Measurements from ENCODE around the gene MAP3K3.

The MAP3K3 gene

GRCh38 chr17:63735691-63736090 is 113.5 kb downstream of the MAP3K3 start:
- WGBS (ENCODE audit: insufficient coverage, insufficient read length): no CpG with 5 or more reads among the region's 8 CpGs
- Histone ChIP-seq H3K27ac (ENCODE audit: low read length) (no peak overlapping the region), H3K36me3 (ENCODE audit: control insufficient read depth, insufficient read depth, low read length) (no peaks in the 10 kb centered on the region), H3K27me3 (ENCODE audit: control insufficient read depth, insufficient read depth, low read length) (no peaks in the 10 kb centered on the region), H3K9me3 (ENCODE audit: control insufficient read depth, insufficient read depth, low read length) (no peaks in the 10 kb centered on the region), H3K4me3 (ENCODE audit: low read length) (no peak overlapping the region), H3K4me1 (ENCODE audit: control insufficient read depth, insufficient read depth, low read length) (0 out of 2 replicates have a peak, but pooled peaks cover 1% of the 10 kb centered on the region)
- DNase-seq (ENCODE audit: low read depth, low spot score): no peak

DNA sequence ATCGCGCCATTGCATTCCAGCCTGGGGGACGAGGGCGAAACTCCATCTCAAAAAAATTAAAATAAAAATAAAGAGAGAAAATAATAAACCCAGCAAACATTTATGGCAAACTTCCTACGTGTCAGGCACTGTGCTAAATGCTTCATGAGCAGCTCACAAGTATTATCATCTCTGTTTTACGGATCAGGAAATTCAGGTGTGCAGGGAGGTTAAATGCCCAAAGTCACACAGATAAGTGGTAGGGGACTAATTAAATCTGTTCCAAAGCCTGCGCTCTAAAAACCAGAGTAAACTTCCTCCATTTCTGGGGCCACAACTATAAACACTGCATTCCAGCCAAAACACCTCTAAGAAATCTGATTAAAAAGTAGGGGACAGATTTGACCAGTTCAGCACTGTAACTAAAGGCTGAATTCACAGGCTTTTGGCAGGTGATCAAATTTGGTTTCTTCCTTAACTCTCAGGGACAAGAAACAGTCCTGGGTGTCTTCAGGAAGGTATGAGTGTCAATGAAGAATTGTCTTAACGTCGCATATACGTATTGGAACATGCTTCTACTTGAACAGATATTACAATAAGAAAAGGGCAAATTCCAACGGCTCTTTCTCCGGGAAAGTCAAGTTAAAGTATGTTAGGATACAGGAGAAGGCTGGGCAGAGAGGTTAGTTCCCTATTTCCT is 118.4 kb downstream of the MAP3K3 start:
- H3K9me3 ChIP-seq (ENCODE audit: control insufficient read depth, insufficient read depth, low read length): no peaks in the 10 kb centered on the region
- H3K27ac ChIP-seq (ENCODE audit: low read length): no peak overlapping the region
- H3K36me3 ChIP-seq (ENCODE audit: control insufficient read depth, insufficient read depth, low read length): no peaks in the 10 kb centered on the region
- H3K27me3 ChIP-seq (ENCODE audit: control insufficient read depth, insufficient read depth, low read length): no peaks in the 10 kb centered on the region
- H3K4me1 ChIP-seq (ENCODE audit: control insufficient read depth, insufficient read depth, low read length): 0 out of 2 replicates have a peak, but pooled peaks cover 1% of the 10 kb centered on the region
- peak overlapping the region; percentile 83; the same call in 1 of the 2 replicates for H3K4me3 ChIP-seq (ENCODE audit: low read length)
- DNase-seq (ENCODE audit: low read depth, low spot score): no peak
- WGBS (ENCODE audit: insufficient coverage, insufficient read length): no CpG with 5 or more reads among the region's 12 CpGs

DNA sequence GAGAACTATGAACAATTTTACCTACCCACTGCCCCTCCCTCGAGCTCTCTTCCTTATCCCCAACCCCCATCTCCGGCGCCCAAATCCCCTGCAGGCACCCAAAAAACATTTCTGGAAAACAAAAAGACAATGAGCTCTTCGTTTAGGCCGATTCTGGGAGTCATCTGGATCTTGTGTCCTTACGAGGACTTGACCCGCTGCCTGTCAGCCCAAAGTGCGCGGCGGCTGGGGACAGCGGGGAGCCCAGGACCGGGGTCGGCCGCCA is 118.9 kb downstream of the MAP3K3 start:
- Histone ChIP-seq H3K27ac (ENCODE audit: low read length) (no peak overlapping the region), H3K36me3 (ENCODE audit: control insufficient read depth, insufficient read depth, low read length) (no peaks in the 10 kb centered on the region), H3K9me3 (ENCODE audit: control insufficient read depth, insufficient read depth, low read length) (no peaks in the 10 kb centered on the region), H3K4me3 (ENCODE audit: low read length) (peak overlapping the region; percentile 83), H3K4me1 (ENCODE audit: control insufficient read depth, insufficient read depth, low read length) (0 out of 2 replicates have a peak, but pooled peaks cover 1% of the 10 kb centered on the region), H3K27me3 (ENCODE audit: control insufficient read depth, insufficient read depth, low read length) (no peaks in the 10 kb centered on the region)
- no CpG with 5 or more reads among the region's 14 CpGs for WGBS (ENCODE audit: insufficient coverage, insufficient read length)
- DNase-seq (ENCODE audit: low read depth, low spot score): no peak

DNA sequence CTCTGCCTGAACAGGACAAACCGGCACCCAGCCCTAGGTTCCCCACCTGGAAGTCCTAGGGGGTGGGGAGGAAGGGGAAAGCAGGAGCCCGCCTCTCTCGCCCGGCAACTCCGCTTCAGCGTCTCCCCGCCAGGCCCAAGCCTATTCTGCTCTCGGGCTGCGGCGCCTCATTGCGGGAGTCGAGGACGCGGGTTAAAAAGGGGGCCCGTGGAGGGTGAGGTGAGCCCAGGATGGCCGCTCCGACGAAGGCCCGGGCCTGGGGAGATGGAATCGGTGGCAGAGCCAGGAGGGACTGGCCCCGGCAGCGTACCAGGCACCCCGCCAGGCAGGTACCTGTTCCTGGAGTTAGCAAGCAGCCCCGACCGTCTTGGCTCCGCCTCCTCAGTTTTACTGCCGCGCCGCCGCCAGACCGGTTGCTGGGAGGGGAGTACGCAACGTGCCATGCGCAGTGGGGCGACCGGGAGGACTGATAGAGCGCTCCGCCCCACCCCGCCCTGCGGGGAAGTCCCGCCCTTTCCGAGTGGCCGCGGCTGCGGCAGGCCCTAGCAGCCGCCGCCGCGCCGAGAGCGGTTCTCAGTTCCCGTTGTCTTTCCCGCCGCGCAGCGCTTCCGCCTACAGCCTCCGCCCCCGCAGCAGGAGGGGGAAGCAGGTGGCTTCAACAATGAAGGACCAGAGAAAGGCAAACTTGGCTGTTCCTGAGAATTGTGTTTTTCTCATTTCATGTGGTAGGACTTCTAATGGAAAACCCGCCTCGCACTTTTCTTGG is 119.4 kb downstream of the MAP3K3 start, which contains the start of gene STRADA:
Gene STRADA, minus strand, starts transcription at position 392 of the 766 bp plus-strand sequence. CDS start 13,430 bp downstream, outside the sequence.
- Histone ChIP-seq H3K27me3 (ENCODE audit: control insufficient read depth, insufficient read depth, low read length) (no peaks in the 10 kb centered on the region), H3K36me3 (ENCODE audit: control insufficient read depth, insufficient read depth, low read length) (peaks cover under 1% of the 10 kb centered on the region; the same call in 1 of the 2 replicates), H3K9me3 (ENCODE audit: control insufficient read depth, insufficient read depth, low read length) (no peaks in the 10 kb centered on the region), H3K4me1 (ENCODE audit: control insufficient read depth, insufficient read depth, low read length) (0 out of 2 replicates have a peak, but pooled peaks cover 1% of the 10 kb centered on the region), H3K27ac (ENCODE audit: low read length) (no peak within 1 kb of the TSS), H3K4me3 (ENCODE audit: low read length) (peak within 1 kb of the TSS; percentile 83)
- DNase-seq (ENCODE audit: low read depth, low spot score): peak; percentile 97
- no CpG with 5 or more reads among the region's 61 CpGs for WGBS (ENCODE audit: insufficient coverage, insufficient read length)

Measured in iPS DF 6.9 (cell line).